IPS-18c (cell line): ENCODE measurements around the gene THSD7B.
"Not testable (repeated sequence)": the region's sequence is repeated elsewhere in the genome, so short reads cannot be mapped to it uniquely, and the experiment has no call there.

Experiments used
- H3K4me3 ChIP-seq: 2 replicates; pipeline ENCODE4 v1.7.0; 2013; ENCODE audit warnings: low read depth, mild to moderate bottlenecking, low read length, moderate library complexity; ENCODE audit not compliant: insufficient read depth
- H3K9me3 ChIP-seq: one replicate; pipeline ENCODE4 v1.6.1; 2013; ENCODE audit warnings: mild to moderate bottlenecking, low read length, moderate library complexity; ENCODE audit not compliant: control insufficient read depth, insufficient read depth

THSD7B gene

DNA sequence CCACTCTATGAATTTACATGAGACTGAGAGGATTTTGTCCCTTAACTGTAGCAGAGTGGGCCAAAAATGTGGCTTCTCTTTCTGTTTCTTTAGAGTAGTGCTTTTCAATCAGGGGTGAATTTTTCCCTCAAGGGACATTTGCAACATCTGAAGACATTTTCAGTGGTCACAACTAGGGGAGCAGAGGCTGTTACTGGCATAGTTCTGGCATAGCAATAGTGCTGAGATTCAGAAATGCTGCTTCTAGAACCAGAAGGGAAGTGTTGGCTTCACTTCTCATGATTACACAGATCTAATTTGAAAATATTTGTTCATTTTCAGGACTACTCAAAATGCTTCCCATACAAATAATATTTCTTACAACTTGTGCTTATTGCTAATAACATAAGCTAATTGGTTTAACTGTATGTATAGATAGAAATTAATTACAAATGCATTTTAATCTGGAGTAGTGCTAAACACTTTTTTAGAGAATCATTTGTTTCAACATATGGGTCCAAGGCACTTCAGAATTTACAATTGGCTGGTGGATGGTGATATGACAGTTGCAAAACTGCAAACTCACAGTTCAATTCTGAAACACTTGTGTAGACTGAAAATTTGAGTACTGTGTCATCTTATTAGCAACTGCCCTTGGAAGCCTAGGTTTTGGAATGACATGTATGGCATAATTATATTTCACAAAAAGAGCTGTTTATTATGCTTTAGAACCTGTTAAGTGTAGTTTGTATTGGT is 526.7 kb downstream of the THSD7B start:
- no peak overlapping the region for H3K4me3 ChIP-seq
- H3K9me3 ChIP-seq, result no peaks in the 10 kb centered on the region

DNA sequence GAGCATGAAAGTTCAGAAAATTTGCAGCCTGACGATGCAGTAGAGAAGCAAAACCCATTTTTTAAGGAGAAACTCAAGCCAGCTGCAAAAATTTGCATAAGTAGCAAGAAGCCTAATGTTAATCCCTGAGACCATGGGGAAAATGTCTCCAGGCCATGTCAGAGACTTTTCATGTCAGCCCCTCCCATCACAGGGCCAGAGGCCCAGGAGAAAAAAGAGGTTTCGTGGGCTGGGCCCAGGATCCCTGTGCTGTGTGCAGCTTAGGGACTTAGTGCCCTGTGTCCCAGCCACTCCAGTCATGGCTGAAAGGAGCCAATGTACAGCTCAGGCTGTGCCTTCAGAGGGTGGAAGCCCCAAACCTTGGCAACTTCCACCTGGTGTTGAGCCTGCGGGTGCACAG is 533.0 kb downstream of the THSD7B start:
- peaks cover 3% of the 10 kb centered on the region for H3K9me3 ChIP-seq
- H3K4me3 ChIP-seq, result no peak overlapping the region

DNA sequence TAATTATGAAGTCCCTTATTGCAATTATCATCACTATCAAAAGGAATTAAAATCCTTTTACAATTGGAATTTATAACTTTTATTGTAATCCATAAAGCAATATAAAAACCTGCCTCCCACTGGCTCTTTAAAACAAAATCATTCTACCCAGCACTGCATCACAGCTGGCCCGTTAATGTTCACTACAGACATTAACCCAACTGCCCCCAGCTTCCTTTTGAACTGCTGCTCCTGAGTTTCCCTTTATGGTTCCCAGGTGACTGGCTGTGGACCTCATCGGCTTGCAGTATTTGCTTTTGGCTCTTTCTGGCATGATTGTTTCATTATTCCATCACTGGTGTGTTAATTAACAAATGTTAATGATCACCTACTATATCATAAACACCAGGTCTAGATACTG is 535.6 kb downstream of the THSD7B start:
- Histone ChIP-seq H3K9me3 (peaks cover 3% of the 10 kb centered on the region), H3K4me3 (no peak overlapping the region)

DNA sequence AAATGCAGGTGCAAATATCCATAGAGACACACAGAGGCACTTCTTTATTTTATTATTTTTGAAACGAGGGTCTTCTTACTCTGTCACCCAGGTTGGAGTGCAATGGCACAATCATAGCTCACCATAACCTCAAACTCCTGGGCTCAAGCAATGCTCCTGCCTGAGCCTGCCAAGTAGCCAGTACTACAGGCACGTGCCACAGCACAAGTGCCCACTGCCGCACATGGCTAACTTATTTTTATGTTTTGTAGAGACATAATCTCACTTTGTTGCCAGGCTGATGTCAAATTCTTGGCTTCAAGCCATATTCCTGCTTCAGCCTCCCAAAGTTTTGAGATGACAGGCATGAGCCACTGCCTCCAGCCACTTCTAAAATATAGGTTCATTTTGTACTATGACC is 537.6 kb downstream of the THSD7B start:
- H3K9me3 ChIP-seq, result peaks cover 3% of the 10 kb centered on the region
- H3K4me3 ChIP-seq, result no peak overlapping the region

DNA sequence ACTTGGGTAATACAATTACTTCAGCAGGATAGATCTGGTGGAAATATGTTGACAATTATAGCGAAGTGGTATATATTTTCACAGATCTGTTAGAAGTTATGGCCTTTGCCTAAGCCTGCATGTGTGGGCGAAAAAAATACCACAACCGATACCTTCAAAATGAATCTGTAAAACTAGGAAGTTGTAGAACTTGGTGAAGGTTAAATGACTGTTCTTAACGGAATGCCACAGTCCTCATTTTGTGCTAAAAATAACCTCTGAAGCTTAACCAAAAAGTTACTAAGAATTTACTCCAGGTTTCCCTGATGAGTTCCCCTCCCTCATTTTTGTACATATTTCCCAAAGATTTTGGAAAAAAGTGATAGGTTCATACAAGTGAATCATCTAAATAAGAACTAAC is 550.7 kb downstream of the THSD7B start:
- no peak overlapping the region; the same call in 1 of the 2 replicates for H3K4me3 ChIP-seq
- no peaks in the 10 kb centered on the region for H3K9me3 ChIP-seq

DNA sequence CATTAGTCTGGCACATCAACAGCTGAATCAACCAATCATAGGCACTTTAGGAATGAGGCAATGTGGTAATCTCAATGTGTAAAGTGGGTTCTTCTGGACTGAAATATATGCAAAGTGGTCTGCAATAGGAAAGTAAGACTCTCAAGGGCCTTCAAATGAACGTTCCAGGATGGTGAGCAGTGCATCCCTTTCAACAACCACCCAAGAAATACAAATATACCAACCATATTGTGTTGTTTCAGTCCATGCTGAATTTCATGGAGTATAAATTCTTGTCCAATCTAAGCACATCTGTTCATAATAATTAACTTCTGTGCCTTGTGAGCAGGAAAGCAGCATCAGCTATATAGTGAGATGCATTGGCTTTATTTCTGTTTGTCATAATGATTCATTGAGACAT is 556.2 kb downstream of the THSD7B start:
- Histone ChIP-seq H3K9me3 (no peaks in the 10 kb centered on the region), H3K4me3 (no peak overlapping the region)

DNA sequence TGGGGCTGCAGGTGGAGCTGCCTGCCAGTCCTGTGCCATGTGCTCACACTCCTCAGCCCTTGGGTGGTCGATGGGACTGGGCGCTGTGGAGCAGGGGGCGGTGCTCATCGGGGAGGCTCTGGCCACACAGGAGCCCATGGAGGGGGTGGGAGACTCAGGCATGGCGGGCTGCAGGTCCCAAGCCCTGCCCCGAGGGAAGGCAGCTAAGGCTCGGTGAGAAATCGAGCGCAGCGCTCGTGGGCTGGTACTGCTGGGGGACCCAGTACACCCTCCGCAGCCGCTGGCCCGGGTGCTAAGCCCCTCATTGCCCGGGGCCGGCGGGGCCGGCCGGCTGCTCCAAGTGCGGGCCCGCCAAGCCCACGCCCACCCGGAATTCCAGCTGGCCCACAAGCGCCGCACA is 566.2 kb downstream of the THSD7B start:
- H3K9me3 ChIP-seq, result peaks cover 13% of the 10 kb centered on the region
- H3K4me3 ChIP-seq, result not testable (repeated sequence)

DNA sequence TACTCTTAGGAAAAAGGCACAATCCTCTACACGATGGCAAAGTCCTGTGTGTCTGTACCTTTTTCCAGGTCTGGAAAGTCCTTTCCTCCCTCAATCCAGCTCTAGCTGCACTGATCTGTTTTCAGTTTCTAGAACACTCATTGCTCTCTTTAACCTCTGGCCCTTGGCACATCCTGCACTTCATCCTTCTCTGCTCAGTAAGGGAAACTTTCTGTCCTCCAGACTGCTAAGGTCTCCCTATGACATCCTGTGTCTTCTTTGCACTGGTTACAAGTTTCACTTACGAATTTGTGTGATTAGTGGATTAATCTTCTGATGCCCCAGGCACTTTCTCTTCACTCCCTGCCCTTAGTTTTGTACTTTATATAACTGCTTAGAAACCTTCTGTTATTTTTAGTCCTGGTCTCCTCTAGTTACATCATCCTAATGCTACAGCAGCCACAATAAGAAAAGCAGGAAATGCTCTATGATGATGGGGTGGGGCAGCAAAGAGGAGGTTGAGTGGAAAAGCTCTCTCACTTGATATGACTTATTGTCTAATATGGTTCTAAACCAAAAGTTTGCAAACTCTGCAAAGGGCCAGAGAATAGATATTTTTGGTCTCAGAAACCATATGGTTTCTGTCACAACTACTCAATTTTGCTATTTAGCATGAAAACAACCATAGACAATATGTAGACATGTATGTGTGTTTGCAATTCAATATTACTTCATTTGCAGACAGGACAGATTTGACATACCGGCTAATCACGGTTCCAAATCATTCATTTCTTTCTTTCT is 568.2 kb downstream of the THSD7B start:
- Histone ChIP-seq H3K4me3 (no peak overlapping the region), H3K9me3 (peaks cover 12% of the 10 kb centered on the region)

DNA sequence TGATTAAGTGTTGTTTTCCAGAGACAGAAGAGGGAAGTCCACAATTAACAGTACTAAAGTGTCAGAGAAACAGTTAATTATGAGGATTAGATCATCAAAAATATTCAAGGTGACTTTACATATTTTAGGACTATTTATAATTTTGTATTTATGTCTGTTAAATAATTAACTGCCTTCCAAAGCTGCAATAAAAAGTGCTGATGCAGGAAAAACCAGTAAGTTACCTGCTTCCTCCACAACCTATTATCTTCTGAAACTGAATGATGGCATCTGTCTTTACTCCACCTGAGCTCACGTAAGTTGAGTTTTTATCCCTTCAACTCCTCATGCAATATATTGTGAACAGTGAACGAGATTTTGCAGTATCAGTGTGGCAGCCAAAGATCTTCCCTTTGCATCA is 570.7 kb downstream of the THSD7B start:
- H3K4me3 ChIP-seq, result no peak overlapping the region
- peaks cover 9% of the 10 kb centered on the region for H3K9me3 ChIP-seq

DNA sequence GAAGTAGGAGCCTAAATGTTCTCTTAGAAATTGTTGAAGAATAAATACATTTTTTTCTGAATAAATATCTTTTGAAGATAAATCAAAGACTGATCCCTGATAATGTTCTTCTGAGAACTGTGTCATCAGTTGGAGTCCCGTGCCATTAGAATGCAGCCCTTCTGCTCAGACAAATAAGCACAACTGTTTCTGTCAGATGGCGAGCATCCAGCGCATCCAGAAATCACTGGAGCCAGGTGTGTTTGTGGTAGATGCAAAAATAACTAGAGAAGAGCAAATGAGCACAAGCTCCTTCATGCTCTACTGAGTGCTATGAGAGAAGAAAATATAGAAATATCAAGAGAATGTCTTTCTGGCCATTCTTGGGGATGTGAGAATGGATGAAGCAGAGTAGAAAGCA is 573.7 kb downstream of the THSD7B start:
- no peak overlapping the region for H3K4me3 ChIP-seq
- H3K9me3 ChIP-seq, result peaks cover 3% of the 10 kb centered on the region

DNA sequence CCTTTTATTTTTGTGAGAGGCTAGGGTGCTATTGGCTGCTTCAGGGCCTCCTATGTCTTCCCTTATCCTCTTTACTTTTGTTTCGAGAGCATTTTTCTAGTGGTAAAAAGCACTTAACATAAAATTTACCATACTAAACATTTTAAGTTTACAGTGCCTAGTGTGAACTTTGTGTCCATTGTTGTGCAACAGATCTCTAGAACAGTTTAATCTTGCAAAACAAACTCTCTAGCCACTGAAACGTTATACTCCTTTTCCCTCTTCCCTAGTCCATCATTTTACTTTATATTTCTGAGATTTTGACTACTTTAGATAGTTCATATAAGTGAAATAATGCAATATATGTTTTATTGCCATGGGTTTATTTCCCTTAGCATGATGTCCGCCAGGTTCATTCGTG is 580.6 kb downstream of the THSD7B start:
- H3K4me3 ChIP-seq, result no peak overlapping the region
- no peaks in the 10 kb centered on the region for H3K9me3 ChIP-seq

DNA sequence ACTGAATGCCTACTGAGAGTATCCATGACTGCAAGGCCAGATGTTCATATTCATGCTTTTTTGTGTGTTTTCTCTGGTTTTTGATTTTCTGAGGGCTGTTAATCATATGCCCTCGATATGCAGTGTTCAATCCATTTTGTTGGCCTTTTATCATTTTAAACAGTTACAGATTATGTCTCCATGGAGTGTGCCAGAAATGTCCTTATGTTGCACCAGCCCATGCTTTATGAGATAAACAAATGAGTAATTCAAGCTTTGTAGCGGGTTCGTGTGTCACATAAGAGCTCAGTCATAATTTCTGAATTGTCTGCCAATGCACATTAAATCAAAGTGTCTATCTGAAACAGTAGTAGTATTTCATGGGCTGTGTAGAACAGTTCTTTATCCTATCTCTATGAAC is 583.0 kb downstream of the THSD7B start:
- no peaks in the 10 kb centered on the region for H3K9me3 ChIP-seq
- no peak overlapping the region for H3K4me3 ChIP-seq

DNA sequence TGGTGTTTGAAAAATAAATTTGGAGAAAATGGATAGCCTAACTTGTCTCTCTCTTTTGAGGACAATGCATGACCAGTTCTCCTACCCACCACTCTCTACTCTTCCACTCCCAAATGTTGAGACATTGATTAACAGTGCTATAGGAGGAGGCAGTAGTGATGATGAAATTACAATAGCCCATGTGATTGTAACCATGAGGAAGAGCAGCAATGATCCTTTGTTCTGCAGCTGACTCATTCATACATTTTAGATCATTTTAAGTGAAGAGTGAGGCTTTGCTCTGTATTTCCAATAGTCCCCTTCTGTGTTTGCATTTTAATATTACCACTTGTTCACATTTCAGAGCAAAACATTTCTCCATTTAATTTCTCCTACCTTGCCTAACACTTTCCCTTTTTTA is 592.3 kb downstream of the THSD7B start:
- Histone ChIP-seq H3K4me3 (no peak overlapping the region), H3K9me3 (peaks cover 9% of the 10 kb centered on the region)

DNA sequence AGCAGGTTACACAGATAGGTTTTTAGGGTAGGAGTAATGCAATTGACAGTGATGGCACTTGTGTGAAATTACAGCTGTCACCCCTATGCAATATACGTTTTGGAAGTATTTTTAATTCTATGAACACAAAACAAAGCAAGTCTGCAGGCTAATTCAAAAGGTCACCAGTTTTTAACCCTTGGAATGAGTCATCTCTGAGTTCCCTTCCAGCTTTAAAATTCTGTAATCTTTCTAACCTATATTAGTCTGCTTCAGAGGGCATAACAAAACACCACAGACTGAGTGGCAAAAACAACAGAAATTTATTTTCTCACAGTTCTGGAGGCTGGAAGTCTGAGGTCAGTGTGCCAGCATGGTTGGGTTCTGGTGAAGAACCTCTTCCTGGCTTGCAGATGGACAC is 602.0 kb downstream of the THSD7B start:
- no peak overlapping the region for H3K4me3 ChIP-seq
- H3K9me3 ChIP-seq, result no peaks in the 10 kb centered on the region

DNA sequence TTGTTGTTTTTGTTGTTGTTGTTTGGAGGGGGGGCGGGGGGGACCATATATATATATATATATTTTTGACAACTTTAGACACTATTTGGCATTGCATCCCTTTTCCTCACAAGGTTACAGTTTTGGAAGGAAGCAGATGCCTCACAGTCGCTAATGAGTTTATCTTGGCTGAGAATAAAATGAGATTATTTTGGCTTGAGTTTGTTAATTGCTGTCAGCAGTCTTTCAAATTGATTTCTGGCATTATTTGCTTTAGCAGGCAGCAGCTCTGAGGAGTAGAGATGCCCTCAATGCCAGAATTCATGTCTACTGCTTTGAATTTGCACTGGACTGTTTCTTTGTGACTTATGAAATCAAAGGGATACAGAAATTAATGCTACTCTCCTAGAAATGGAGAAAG is 603.8 kb downstream of the THSD7B start:
- H3K4me3 ChIP-seq, result no peak overlapping the region
- H3K9me3 ChIP-seq, result no peaks in the 10 kb centered on the region

DNA sequence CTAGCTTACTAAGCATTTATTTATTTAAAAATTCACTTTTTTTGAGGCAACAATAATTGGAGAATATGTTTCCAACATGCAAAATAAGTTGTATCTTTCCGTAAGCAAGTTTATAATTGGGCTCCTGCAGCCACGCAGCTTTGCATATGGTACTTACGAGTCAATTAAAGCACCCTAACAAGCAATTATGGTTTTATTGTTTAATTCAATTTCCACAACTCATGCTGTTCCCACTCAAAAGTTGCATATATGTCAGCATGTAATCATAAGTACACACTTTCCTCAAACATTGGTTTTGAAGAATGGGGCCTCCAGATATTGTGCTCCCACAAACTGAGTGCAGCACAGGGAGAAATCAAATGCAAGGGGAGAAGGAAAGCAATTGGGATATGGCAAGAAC is 613.8 kb downstream of the THSD7B start:
- H3K4me3 ChIP-seq, result no peak overlapping the region
- H3K9me3 ChIP-seq, result peaks cover 12% of the 10 kb centered on the region

DNA sequence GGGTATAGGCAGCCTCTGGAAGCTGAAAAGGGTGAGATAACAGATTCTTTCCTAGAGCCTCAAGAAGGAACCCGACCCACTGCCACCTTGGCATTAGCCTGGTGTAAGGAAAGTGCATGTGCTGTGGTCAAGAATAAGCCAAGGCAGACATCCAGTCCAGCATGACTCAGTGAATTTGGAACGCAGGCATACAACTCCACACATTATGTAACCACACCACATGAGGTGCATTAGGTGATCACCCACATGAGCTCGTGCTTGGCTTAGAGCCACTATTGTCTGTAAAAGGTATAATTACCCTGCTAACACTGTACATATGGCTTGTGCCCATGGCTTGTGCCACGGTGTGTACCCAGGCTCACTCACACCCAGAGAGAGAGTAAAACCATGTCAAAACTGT is 615.3 kb downstream of the THSD7B start:
- Histone ChIP-seq H3K9me3 (peaks cover 12% of the 10 kb centered on the region), H3K4me3 (no peak overlapping the region)

DNA sequence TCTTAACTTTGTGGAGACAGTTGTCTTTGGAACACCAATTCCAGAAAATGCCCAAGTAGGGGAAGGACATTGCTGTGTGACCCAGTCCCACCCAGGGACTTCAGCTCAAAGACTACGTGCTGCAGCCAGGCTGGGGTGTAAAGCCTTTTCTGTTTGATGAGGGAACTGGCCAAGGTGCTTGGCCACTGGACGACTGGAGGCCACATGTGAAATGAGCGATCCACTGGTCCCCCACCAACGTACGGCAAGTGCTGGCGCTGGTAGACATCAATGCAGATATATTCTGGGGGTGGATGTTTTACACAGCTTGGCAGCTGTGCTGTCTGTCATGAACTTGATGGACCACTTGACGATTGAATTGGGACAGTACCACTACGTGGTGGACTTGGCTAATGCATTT is 616.4 kb downstream of the THSD7B start:
- Histone ChIP-seq H3K4me3 (no peak overlapping the region), H3K9me3 (peaks cover 12% of the 10 kb centered on the region)
